Head of caudate nucleus (tissue), 42 donors: ENCODE measurements around the gene PANK3.
"Not testable (repeated sequence)": the region's sequence is repeated elsewhere in the genome, so short reads cannot be mapped to it uniquely, and the experiment has no call there.

Experiments
- DNase-seq, 42 donors: peaks; one replicate each; pipeline versions ENCODE4 v3.0.0 to v3.0.0-alpha.2; 2020 to 2021; ENCODE audit warnings: mixed read lengths in 7 of 42
- intact Hi-C: fragments of 100-400 bp; cut with DNase I; formaldehyde crosslinking; loops from one replicate; pipeline ENCODE4 v1.15.0; 2022

PANK3 gene

DNA sequence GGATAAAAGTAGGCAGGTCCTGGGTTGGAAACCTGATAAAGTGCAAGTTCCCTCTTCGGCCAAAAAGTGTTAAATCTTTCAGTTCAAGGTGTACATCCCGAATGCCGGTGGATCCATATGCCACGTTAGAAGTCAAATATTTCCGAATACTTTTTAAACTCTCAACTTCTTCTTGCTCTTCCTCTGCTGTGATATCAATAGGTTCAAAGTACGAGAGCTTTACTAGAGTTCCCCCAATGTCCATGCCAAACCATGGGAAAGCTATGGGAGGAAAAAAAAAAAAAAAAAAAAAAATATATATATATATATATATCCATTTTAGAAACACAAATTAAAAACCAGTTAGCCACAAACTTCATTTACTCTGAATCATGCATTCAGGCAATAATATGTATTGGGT is 10.4 kb downstream of the PANK3 start:
- no peak for DNase-seq
- intact Hi-C loops = no loop called here

DNA sequence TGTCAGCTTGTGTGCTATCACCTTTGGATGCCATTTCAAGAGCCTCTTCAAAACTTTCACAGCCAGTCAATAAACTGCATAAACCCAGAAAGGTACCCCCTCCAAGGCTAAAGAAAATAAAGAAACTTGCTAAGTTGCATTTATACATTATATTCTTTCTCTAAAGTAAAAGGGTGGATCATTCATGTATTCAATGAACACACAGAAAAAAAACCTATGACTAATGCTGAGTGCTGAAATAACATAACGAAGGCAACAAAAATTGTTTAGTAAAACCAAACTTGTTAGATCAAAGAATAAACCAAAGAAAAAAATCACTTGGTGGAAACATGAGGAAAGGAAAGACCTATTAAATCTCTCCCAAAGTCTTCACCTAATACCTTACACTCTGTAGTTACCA is 15.2 kb downstream of the PANK3 start:
- intact Hi-C loops = no loop called here
- no peak for DNase-seq

DNA sequence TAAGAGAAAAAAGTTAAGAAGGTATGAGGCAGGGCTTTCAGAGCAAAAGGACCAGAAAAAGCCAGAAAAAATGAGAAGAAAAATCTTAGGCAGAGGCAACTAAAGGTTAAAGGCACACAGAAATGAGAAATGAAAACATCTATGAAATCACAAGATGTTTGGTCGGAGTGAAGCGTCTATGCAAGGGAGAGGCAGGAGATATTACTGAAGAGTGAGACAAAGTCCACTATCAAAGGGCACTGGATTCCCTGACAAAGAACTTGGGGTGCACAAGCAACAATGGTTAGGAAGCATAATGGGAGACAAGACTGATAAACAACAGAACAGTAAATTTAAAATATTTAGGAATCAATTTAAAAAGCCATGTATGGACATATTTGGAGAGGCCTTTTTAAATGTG is 16.9 kb downstream of the PANK3 start:
- intact Hi-C loops = no loop called here
- DNase-seq = no peak

DNA sequence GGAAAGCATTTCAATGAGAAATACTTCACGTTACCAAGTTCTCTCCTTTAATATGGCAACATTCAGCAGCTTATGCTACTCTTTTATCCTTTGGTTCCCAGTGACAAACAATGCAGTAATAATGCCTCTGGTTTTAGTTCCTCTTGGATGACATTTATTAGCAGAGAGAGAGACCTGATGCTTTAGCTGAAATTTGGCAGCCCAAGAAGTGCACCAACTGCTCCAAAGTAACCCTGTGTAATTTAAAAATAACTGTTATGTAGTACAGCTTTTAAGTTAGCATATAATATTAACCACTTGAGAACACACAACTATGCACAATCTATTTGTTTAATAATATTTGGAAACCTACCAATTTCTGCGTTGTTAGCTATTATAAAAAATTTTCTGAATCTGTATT is 21.8 kb downstream of the PANK3 start:
- intact Hi-C loops = no loop called here
- DNase-seq = no peak

DNA sequence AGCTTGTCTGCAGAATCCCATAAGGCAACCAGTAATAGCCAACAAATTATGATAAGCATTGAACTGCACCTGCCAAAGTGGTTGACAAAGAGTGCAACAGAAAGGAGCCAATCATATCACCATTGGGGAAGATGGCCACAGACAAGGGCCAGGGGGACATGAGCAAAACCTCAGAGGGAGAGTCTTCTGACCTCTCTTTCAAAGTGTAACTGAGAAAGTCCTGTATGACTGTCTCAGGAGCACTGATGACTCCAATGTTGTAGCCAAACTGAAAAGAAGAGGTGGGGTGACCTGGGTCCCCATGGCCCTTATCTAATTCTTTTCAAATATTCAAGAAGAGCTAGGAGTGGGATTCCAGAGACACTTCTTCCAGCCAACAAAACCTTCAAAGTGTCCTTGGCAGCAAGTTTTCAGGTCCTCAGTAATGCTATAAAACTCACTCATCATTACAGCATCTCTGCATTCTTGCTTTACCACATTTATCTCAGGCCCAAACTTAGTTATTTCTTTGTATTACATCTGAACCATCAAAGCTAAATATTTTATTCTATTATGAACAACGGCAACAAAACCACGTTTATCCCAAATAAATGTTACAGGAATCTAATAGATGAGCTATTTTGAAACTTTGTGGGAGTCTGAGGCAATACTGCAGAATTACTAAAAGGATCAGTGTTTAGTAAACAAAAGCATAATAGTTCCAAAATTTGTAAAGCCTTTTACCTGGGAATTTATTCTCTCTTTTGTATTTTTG is 25.6 kb downstream of the PANK3 start:
- DNase-seq = no peak
- intact Hi-C loops = no loop called here

DNA sequence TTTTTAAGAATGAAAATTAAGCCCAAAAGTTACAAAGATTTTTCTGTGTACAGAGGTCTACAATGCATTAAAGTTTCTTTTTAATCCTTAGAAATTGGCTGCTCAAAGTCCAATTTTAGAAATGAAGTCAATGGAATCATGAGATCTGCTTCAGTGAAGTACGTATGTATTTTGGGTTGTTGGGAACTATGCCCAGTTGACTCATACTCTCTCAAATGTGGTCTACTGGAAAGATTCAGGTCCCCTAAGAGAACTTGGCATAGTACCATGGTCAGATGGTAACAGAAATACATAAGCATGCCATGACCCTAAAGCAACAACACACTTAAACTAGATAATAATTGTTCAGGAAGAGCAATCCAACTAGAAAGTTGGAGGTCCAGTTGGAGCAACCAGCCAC is 27.0 kb downstream of the PANK3 start:
- intact Hi-C loops = no loop called here

DNA sequence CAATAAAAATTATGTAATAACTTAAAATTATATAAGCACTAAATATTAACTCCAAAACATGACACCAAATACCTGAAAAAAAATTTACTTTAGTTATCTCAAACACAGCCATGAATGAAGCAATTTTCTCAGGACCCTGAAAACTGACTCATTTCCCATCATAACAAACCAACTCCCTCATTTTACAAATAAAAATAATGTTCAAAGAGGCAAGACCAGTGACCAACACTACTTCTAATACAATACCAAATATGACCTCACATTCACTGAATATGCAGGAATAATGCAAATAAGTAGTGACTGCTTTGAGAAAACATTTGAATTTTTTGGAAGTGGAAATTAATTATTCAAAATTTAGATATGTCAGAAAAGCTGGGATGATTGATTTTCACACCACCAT is 28.5 kb downstream of the PANK3 start:
- intact Hi-C loops = no loop called here
- DNase-seq = no peak

More for the DNA sequence above, 27.0 kb downstream of the PANK3 start:
- no peak for DNase-seq

DNA sequence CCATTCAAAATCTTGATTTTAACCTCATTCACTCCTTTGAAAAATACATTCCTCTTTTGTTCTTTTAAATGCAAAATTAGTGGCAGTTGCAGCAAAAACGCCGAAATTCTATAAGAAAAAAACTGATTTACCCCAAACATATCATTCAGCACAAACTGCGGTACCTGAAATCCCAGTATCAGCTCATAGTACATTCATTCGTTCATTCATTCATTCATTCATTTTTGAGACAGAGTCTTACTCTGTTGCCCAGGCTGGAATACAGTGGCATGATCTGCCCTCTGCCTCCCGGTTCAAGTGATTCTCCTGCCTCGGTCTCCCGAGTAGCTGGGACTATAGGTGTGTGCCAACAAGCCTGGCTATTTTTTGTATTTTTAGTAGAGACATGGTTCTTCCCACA is 29.6 kb downstream of the PANK3 start:
- intact Hi-C loops = no loop called here
- no peak for DNase-seq

DNA sequence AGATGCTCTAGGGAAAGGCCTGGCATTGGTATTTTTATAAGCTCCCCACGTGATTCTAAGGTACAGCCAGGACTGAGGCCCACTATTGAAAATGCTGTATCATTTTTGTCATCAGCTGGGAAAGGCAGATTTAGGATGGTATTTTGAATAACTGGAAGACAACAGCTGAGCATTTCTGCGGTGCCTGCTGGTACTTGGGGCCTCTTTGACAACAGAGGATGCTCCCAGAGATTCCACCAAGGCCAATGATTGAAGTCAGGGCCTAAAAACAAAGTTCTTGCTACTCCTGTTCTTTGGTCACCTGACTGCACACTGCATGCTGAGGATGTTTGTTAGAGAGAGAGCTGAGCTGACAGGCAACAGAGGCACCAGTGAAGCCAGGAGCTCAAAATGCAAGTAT is 42.0 kb downstream of the PANK3 start:
- intact Hi-C loops = no loop called here
- no peak for DNase-seq

DNA sequence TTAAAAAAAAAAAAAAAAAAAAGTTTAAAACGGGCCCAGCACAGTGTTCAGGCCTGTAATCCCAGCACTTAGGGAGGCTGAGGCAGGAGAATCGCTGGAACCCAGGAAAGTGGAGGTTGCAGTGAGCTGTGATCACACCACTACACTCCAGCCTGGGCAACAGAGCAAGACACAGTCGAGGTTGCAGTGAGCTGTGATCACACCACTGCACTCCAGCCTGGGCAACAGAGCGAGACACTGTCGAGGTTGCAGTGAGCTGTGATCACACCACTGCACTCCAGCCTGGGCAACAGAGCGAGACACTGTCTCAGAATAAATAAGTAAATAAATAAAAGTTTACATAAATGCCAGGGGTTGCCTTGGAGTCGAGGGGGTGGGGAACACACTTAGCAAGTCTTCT is 44.8 kb downstream of the PANK3 start:
- DNase-seq, intact Hi-C loops: not testable (repeated sequence)

DNA sequence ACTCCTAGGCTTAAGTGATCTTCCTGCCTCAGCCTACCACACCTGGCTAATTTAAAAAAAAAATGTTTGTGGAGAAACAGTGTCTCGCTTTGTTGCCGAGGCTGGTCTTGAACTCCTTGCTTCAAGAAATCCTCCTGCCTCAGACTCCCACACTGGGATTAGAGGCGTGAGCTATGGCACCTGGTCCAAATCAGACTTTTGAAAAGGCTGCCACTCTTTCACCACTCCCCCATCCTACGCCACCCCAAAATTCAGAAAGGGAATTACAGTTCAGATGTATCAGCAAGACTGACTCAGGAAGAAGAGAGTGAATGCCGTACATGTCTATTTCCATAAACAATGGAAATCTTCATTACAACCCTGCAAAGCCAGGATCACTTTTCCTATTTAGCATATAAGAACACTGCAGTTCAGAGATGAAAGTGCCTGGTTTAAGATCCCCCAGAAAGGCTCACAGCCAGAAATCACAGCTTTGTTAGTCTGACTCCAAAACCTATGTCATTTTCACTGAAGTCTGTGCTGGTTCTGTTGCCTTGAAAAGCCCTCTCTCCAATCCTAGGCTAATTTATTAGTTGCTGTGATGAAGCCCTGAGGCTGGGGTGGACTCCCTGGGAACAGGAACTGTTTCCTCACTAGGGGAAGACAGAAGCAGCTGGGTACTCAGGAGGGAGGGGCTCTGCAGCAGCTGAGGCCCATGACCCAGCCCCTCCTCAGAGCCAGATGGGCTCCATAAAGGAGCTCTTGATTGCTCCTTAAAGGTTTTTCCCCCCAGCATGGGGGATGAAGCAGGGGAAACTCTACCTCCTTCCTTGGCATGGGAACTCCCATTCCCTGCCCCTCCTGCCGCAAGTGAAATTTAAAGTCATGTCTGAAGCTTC is 46.9 kb downstream of the PANK3 start:
- DNase-seq = peak in 14 of 42 donors; percentile 5 to 61 (median 34)
- intact Hi-C loops = no loop called here

DNA sequence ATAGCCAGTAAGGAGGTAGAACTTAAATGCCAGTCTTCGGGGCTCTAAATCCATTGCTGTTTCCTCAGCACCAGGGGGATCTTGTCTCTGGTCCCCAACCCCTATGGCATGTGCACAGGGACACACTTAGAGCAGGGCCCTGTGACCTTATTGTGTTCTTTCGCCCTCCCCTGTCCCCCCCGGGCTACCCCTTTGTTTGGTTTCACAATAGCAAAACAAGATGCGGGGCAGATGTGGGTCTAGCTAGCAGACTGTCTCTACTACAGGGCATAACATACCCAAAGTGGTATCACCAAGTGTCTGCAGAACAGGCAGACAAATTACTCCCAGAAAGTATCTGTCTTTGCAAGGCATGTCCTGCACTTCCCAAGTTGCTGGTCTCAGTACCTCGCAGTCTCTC is 48.0 kb downstream of the PANK3 start:
- DNase-seq = no peak
- intact Hi-C loops = no loop called here

DNA sequence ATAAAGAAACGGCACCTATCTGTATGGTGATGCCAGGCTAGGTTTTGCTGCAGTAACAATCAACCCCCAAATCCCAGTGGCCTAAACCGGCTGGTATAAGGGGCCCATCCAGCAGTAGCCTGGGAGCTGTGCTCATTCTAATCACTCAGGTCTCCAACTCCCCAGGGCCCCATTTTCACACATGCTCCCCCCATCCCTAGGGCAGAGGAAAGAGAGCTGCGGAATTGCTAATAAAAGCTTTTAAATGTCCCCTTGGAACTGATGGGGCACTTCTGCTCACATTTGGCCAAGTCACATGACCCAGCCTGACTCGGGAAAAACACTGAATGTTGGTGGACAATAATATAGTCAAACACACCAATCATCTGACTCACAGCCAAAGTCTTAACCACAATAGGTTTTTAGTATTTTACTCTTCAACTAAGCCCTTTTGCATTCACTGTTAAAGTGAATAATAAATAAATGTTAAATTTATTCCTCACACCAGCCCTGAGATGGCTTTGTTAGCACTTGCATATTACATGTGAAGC is 48.5 kb downstream of the PANK3 start:
- intact Hi-C loops = no loop called here
- DNase-seq = no peak

DNA sequence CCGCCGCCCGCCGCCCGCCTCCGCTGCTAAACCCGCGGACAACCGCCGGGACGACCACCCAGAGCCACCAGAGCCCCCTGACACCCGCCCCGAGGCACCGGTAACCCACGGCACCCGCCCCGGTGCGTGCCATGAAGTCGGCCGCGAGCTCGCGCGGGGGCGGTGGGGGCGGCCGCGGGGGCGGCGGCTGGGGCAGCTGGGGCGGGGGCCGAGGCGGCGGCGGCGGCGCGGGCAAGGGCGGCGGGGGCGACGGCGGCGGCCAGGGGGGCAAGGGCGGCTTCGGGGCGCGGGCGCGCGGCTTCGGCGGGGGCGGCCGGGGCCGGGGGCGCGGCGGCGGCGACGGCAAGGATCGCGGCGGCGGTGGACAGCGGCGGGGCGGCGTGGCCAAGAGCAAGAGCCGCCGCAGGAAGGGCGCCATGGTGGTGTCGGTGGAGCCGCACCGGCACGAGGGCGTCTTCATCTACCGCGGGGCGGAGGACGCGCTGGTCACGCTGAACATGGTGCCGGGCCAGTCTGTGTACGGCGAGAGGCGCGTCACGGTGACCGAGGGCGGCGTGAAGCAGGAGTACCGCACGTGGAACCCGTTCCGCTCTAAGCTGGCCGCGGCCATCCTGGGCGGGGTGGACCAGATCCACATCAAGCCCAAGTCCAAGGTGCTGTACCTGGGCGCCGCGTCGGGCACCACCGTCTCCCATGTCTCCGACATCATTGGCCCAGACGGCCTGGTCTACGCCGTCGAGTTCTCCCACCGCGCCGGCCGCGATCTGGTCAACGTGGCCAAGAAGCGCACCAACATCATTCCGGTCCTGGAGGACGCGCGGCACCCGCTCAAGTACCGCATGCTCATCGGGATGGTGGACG is 49.6 kb downstream of the PANK3 start:
- intact Hi-C loops = no loop called here
- DNase-seq = peak in 12 of 42 donors; percentile 5 to 37 (median 18)

DNA sequence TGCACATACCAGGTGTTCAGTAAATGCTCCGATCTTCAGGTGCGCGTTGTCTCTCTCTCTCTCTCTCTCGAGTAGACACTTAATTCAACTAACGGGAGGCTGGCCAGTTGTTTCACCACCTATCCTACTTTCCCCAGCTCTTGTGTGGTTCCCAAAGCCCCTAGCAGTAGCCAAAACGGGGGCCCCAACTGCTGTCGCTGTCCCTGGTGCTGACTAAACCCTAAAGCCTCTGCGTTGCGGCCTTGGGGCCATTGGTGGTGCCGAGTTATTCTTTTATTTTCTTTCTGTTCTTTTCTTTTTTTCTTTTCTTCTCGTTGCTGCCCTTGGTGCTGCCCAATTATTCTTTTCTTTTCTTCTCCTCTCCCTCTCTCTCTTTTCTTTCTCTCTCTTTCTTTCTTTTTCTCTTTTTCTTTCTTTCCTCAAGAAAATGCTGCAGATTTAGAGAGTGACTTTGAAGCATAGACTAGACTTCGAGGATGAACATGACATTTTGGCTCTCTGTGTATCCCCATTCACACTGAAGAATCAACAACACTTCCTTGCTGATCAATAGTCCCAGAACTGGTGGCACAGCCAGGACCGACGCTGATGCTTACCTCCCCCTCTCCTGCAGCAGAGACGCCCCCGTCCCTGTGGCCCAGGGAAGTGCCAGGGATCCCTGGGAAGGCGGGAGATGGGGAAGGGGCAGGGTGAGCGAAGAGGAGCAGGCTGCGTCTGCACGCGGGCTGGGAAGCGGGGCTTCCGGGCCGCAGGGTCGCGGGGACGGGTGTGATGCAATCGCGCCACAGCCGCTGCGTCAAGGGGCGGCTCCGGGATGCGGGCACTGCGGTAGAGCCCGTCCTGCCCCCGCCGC is 50.4 kb downstream of the PANK3 start, which contains the start of gene FBLL1:
Gene FBLL1 (plus strand): TSS at position 785 of the 853 bp plus-strand sequence. CDS start 200 bp downstream, outside the sequence.
- peak in 41 of 42 donors; percentile 12 to 85 (median 56) for DNase-seq

DNA sequence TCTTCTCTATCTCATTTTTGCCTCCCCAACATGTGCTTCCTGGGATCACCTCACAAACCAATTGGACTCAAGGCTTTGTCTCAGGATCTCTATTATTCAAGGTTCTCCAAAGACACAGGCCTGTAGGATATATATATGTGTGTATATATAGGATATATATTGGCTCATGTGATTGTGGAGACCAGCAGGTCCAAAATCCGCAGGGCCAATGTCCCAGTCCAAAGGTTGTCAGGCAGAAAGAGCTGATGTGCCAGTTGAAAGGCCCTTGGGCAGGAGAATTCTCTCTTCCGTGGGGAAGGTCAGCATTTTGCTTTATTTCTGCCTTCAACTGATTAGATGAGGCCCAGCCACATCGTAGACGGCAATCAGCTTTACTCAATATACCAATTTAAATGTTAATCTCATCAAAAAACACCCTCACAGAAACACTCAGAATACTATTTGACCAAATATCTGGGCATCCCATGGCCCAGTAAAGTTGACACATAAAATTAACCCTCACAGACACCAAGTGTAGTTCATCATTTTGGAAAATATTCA is 51.3 kb downstream of the PANK3 start:
- intact Hi-C loops = no loop called here
- no peak for DNase-seq

More for the DNA sequence above, 50.4 kb downstream of the PANK3 start, which contains the start of gene FBLL1:
- intact Hi-C loops = no loop called here

DNA sequence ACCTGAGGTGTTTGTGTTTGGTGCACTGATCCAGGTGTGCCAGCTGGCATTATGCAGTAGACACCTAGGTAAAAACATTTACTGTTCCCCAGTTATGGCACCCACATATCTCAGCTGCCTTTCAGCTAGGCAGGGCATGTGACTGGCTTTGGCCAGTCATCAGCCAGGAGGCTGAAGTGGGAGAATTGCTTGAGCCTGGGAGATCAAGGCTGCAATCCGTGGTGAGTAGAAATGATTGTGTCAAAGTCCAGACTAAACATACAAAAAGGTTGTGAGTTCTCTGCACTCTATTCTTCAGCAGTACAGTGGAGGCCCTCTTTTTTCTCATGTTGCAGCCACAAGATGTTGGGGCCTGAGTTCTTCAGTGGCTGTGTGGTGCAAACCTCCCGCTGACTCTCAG is 53.3 kb downstream of the PANK3 start:
- intact Hi-C loops = no loop called here

DNA sequence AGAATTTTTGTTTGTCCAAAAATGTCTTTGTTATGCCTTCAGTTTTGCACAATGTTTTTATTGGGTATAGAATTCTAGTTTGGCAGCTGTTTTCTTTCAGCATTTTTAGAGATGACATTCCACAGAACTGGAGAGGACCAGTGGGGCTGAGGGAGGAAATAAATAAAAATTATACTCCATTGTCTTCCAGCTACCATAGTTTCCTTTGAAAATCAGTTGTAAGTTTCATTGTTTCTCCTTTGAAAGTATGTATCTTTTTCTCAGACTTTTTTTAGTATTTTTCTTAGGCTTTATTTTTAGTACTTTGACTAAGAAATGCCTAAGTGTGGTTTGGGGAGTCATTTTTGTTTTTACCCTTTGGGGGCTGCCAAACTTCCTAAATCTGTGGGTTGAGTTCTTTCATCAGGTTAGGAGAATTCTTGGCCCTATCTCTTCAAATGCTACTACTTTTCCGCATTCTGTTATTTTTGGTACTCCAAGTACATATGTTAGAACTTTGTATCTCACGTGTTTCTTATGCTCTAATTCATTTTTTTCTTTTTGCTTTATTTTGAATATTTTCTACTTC is 65.2 kb downstream of the PANK3 start:
- DNase-seq = no peak
- intact Hi-C loops = no loop called here

More for the DNA sequence above, 53.3 kb downstream of the PANK3 start:
- DNase-seq = no peak
